Measurements from ENCODE around the gene SDCCAG8. TPM values are rescaled to one million over a fixed set of nuclear protein-coding genes. Genes with fewer than 3 reads are reported as not detected.

SDCCAG8 gene
- total RNA-seq, 1 donor, result 26.1 TPM

GRCh38 chr1:243275316-243275715 lies 19.5 kb downstream of the SDCCAG8 start:
- DNase-seq (ENCODE audit: low read depth in 2 of 3, low spot score in 2 of 3), result no peak

DNA sequence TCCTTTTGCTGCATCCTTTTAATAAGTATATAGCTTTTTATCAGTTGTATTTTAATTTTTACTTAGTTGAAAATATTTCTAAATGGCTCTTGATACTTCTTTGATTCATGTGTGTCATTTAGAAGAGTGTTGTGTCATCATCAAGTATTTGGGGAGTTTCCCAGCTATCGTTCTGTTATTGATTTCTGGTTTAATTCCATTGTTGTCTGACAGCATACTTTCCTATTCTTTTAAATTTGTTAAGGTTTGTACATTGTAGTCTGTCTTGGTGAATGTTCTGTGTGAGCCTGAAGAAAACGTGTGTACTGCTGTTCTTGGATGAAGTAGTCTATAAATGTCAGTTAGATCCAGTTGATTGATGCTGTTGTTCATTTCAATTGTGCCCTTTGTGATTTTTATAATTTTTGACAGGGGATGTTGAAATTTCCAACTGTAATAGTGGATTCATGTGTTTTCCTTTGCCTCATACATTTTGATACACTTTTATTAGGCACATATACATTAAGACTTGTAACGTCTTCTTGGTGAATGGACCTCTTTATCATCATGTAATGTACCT lies 24.8 kb downstream of the SDCCAG8 start:
- DNase-seq (ENCODE audit: low read depth in 2 of 3, low spot score in 2 of 3), result no peak

DNA sequence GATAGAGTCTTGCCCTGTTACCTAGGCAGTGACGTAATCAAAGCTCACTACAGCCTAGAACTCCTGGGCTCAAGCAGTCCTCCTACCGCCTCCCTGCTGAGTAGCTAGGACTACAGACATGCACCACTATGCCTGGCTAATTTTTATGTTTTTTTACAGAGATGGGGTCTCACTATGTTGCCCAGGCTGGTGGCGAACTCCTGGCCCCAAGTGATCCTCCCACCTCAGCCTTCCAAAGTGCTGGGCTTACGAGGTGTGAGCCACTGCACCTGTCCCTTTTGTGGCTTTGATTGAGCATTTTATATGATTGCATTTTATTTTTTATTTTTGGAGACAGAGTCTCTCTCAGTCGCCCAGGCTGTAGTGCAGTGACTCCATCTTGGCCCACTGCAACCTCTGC lies 25.8 kb downstream of the SDCCAG8 start:
- no peak for DNase-seq (ENCODE audit: low read depth in 2 of 3, low spot score in 2 of 3)

GRCh38 chr1:243286409-243287122 lies 30.7 kb downstream of the SDCCAG8 start:
- DNase-seq (ENCODE audit: low read depth in 2 of 3, low spot score in 2 of 3), result no peak

DNA sequence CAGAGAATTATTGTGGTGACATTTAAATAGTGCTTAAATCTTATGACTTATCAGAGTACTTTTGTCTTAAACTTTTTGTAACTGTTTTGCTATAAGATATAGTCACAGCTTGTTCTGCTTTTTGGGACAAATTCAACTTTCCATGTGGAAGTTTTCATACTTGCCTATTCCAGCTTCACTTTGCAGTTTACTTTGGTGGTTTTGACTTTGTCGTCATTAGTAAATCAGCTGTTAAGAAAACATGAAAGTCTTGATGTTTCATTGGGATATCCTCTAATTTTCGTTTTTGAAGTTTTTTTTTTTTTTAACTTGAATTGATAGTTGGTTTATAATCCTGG lies 31.3 kb downstream of the SDCCAG8 start:
- DNase-seq (ENCODE audit: low read depth in 2 of 3, low spot score in 2 of 3), result no peak

- peak in 2 of 3 donors; percentile 87 to 91 for DNase-seq (ENCODE audit: low read depth in 2 of 3, low spot score in 2 of 3)
These were observed 31.8 kb downstream of the SDCCAG8 start for GRCh38 chr1:243287652-243288051.

DNA sequence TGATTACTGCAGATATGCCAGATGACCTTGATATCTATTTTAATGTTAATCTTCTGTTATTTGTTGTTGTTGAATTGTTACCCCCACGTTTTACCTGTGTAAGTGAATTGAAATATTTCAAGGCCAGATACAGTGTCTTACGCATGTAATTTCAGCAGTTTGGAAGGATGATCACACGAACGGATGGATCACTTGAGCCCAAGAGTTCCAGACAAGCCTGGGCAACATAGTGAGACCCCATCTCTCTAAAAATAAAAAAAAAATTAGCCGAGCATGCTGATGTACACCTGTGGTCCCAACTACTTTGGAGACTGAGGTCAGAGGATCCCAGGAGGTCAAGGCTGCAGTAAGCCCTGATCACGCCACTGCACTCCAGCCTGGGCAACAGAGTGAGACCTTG lies 32.2 kb downstream of the SDCCAG8 start:
- no peak for DNase-seq (ENCODE audit: low read depth in 2 of 3, low spot score in 2 of 3)

DNA sequence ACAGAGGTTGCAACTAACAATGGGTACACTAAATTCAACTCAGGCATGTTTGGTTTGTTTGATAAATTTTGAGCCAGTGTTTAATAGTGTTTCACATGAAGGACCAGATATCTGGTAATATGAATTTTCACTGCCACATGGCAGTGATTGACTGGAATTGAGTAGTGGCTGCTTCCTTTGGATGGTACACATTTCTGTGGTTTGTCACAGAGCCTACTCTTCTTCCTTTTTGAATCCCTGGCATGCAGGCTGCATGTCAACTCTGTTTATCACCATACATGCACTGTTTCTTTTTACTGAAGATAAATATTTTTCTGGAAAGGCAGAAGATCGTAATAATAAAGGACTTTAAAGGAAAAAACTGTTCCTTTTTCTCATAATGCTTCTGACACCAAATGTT lies 35.5 kb downstream of the SDCCAG8 start:
- DNase-seq (ENCODE audit: low read depth in 2 of 3, low spot score in 2 of 3), result no peak

- DNase-seq (ENCODE audit: low read depth in 2 of 3, low spot score in 2 of 3), result no peak
These were observed 36.3 kb downstream of the SDCCAG8 start for GRCh38 chr1:243292117-243292516.

DNA sequence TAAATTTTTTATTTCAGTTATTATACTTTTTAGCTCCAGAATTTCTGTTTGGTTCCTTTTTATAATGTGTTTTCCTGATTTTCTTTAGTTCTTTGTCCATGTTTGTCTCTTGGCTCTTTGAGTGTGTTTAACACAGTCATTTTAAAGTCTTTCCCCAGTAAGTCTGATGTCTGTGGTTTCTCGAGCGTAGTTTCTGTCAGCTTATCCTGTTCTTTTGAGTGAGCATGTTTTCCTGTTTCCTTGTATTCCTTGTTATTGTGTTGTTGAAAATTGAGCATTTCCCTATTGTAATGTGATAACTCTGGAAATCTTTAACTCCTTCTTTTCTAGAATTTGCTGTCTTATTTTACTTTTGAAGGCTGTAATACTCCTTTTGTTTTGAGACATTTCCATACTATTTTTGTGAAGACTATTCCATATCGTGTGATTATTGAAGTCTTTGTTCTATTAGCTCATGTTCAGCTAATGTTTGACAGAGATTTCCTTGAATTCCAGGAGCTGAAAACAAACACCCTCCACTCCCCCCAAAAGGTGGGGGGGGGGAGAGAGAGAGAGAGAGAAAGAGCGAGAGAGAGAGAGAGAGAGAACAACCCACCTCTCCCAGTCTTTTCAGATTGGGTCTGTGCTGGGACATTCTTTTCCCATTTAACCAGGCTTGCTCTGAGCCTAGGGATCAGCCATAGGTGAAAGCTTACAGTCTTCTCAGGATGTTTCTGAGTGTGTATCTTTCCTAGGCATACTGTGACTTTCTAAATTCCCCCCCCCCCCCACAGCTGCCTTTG lies 38.3 kb downstream of the SDCCAG8 start:
- no peak for DNase-seq (ENCODE audit: low read depth in 2 of 3, low spot score in 2 of 3)

DNA sequence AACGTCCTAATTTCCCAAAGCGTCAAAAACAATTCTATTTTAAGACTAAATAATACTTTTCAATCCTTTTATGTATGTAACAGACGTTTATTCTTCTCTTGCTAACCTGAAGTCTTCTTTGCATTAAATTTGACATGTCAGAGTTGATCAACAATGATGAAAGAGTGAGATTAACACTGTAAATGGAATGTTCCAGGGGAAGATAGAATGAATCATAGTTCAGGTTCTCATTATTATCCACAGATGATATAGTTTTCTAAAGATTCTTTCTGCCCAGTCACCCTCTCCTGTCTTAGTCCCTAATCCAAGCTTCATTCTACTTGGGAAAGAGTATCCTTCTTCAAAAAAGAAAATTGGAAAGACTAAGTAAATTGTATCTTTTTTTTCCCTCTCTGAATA lies 38.9 kb downstream of the SDCCAG8 start:
- no peak for DNase-seq (ENCODE audit: low read depth in 2 of 3, low spot score in 2 of 3)

DNA sequence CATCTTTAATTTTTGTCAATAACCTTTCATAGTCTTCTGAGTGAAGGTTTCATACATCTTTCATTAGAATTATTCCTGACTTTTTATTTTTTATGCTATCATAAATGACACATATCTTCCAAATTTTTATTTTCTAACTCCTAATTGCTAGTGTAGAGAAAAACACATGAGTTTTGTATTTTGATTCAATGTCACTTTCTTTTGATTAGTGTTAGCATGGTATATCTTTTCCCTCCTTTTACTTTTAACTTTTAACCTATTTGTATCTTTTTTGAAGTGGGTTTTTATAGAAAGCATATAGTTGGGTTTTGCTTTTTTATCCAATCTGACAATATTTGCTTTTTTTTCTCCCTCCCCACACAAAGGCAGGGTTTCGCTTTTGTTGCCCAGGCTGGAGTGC lies 43.2 kb downstream of the SDCCAG8 start:
- DNase-seq (ENCODE audit: low read depth in 2 of 3, low spot score in 2 of 3), result no peak

- DNase-seq (ENCODE audit: low read depth in 2 of 3, low spot score in 2 of 3), result no peak
These were observed 45.2 kb downstream of the SDCCAG8 start for GRCh38 chr1:243301059-243301458.

DNA sequence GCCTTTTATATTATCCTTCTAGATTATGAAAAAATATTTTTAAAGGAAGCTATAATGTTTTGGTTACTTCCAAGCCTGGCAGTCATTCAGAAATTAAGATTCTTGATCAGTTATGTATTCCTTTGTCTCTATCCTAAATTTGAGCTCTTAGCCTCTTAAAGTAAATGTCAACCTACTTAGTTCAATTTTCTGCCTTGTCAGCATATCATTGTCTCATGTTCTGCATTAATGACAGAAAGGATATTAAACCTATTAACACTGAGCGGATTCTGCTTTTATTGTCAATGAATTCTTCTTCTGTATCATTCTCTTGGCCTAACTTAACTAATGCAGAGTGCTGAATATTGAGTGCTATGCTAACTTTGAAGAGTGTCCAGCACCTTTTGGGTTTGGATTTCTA lies 56.0 kb downstream of the SDCCAG8 start:
- no peak for DNase-seq (ENCODE audit: low read depth in 2 of 3, low spot score in 2 of 3)

DNA sequence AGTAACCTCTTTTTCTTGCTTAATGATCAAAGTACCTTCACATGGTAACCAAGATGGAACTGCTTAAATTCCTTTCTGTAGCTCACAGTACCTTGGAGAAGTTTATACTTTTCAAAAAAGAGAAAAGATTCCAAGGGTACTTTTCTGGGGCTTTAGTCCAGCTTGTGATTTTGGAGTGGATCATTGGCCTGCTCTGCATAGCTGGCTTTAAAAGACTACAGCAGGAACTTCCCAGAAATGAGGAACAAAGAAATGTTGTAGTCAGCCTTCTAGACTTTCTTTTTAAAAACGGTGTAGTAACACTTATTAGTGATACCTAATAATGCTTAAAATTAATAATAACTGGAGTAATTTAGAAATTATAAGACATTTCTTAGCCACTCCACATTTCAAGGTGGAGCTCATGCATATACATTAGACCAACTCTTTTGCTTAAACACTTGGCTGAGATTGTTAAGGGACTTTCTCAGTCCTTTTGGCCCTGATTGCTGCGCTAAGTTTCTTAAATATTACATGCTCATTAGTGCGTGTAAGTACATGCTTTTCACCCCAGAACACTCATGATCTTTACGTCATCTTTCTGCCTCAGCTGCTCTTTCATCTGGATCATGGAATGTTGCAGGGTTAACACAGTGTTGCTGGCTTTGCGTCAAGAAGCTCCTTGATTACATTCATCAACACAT lies 57.3 kb downstream of the SDCCAG8 start:
- no peak for DNase-seq (ENCODE audit: low read depth in 2 of 3, low spot score in 2 of 3)

DNA sequence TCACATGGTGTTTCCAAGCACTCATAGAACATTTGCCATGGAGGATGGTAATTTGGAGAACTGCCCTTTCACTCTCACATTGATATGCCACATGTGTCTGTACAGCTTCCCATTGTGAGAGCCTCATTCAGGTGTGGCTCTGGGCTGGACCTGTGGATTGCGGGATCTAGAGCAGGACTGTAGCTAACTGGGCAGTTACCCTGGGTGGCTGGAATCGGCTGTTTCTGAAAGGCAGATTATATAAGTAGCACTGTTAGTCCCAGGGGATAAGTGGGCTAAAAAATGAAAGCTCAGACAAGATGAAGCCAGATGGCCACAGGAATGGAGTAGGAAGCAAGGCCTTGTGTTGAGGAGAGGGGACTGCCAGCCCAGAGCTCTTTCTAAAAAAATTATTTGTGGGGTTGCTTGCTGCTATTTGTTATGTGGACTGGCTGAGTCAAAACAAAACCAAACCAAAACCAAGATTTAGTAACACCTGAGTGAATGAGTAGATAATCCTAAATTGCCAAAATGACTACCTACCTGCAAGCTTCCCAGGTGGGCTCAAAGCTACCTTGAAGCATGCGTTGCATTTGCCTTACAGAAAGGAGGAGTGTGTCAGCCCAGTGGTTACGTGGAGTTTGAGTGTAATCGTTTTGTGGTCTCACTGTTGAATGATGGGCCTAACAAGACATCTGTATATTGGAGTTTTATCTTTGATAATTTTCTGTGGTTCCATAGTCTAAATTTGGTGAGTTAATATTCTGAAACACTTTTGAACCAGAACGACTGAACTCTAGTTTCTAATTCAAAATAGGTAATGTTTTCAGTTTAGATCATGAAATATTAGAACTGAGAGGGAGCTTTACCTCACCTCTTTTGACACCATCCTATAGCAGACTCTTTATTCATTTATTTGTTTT lies 58.0 kb downstream of the SDCCAG8 start:
- DNase-seq (ENCODE audit: low read depth in 2 of 3, low spot score in 2 of 3), result no peak

DNA sequence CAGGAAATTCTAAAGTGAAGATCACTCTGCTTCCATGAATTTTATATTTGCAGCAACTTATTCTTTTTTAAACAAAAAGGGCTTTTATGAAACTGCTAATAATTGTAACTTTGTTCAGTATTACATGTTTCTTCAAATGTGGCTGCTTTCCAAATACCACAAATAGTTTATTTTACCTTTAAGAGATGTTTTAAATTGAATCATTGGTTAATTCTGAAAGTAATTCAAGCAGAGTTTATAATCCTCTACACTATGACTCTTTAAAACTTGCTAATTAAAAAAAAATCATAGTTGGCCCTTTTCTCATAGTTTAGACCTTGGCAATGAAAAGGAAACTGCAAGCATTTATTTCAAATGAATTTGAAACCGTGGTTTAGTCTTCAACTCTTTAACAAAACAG lies 59.6 kb downstream of the SDCCAG8 start:
- DNase-seq (ENCODE audit: low read depth in 2 of 3, low spot score in 2 of 3), result no peak

GRCh38 chr1:243315893-243316292 lies 60.1 kb downstream of the SDCCAG8 start:
- DNase-seq (ENCODE audit: low read depth in 2 of 3, low spot score in 2 of 3), result no peak

DNA sequence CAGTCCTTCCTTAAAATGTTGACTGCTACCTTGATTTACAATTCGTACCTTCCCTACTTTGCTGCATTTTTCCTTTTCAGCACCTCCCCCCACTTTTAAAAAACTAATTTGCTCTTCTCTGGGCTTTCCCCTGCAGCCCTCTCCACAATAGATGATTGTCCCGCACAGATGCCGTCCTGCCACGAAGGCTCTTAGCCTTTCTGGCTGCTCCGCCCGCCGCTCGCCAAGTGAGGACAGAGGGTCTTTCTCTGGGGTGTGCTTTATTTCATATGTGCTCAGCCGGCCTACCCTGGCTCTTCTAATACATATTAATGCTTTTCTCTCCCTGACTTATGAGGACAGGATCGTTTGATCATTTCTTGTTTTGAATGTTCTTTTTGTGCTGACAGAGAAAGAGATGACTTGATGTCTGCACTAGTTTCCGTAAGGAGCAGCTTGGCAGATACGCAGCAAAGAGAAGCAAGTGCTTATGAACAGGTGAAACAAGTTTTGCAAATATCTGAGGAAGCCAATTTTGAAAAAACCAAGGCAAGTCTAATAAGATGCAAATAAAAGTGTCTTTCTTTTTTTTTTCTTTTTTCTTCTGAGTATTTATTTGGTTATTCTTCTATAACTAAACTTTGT lies 60.6 kb downstream of the SDCCAG8 start:
- DNase-seq (ENCODE audit: low read depth in 2 of 3, low spot score in 2 of 3), result no peak

GRCh38 chr1:243320224-243320623 lies 64.4 kb downstream of the SDCCAG8 start:
- no peak for DNase-seq (ENCODE audit: low read depth in 2 of 3, low spot score in 2 of 3)
